ENCODE results near the gene SNX9.
"Not testable (repeated sequence)": the region's sequence is repeated elsewhere in the genome, so short reads cannot be mapped to it uniquely, and the experiment has no call there.

Gene SNX9

DNA sequence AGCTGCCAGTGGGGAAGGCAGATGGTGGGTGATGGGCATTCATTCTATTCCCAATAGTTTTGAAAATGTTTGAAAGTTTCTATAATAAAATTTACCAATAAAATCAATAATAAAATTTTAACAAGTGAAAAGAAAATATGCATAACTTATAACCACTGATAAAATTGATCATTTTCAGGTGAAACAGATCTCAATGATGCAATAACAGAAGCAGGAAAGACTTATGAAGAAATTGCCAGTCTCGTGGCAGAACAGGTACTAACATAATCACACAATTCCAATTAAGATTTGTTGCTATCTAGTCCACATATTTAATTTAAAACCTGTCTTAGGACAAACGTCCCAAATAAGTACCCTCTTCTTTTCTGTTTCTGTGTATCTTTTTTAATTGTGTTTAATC is 112.7 kb downstream of the SNX9 start:
- TF ChIP-seq ZFX (IDR thresholded peaks at IDR 0.05), result no peak
- TF ChIP-seq, protein P1, sequence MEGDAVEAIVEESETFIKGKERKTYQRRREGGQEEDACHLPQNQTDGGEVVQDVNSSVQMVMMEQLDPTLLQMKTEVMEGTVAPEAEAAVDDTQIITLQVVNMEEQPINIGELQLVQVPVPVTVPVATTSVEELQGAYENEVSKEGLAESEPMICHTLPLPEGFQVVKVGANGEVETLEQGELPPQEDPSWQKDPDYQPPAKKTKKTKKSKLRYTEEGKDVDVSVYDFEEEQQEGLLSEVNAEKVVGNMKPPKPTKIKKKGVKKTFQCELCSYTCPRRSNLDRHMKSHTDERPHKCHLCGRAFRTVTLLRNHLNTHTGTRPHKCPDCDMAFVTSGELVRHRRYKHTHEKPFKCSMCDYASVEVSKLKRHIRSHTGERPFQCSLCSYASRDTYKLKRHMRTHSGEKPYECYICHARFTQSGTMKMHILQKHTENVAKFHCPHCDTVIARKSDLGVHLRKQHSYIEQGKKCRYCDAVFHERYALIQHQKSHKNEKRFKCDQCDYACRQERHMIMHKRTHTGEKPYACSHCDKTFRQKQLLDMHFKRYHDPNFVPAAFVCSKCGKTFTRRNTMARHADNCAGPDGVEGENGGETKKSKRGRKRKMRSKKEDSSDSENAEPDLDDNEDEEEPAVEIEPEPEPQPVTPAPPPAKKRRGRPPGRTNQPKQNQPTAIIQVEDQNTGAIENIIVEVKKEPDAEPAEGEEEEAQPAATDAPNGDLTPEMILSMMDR (conservative IDR thresholded peaks at IDR 0.05), result no peak
- H3K27ac ChIP-seq, result no peak overlapping the region

DNA sequence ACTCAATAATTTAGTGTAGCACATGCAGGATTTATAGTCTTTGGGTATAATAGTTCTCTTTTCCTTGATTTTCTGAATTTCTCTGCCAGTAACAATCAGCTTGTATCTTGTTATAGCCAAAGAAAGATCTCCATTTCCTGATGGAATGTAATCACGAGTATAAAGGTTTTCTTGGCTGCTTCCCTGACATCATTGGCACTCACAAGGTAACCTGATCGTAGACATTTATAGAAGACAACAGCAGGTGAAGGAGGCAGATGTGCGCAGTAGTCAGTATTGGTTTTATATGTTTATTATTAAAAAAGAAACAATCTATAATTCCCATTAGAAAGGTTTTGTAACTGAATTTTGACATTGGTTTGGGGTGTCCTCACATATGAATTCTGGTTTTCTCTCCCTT is 114.3 kb downstream of the SNX9 start:
- no peak overlapping the region for H3K27ac ChIP-seq
- TF ChIP-seq ZFX (IDR thresholded peaks at IDR 0.05), result no peak
- TF ChIP-seq, protein P1 (conservative IDR thresholded peaks at IDR 0.05), result no peak

DNA sequence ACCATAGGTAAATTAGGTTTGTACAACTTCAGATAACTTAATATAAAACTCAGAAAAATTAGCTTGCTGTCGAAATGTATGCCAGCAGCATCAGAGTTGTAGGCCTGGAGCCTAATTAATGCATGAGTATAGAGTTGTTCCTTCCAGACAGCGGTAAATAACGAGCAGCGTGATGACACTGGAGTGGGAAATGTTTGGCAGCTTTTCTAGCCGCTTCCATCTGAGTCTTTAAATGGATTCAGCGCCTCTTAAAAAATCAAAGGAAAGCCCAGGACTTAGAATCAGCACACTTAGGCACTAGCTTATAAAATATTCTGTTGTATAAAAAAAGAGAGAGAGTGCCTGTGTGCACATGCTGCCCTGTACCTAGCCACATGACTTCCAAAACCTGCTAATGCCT is 114.9 kb downstream of the SNX9 start:
- H3K27ac ChIP-seq, result no peak overlapping the region
- TF ChIP-seq, protein P1 (conservative IDR thresholded peaks at IDR 0.05), result no peak
- TF ChIP-seq ZFX (IDR thresholded peaks at IDR 0.05), result no peak

DNA sequence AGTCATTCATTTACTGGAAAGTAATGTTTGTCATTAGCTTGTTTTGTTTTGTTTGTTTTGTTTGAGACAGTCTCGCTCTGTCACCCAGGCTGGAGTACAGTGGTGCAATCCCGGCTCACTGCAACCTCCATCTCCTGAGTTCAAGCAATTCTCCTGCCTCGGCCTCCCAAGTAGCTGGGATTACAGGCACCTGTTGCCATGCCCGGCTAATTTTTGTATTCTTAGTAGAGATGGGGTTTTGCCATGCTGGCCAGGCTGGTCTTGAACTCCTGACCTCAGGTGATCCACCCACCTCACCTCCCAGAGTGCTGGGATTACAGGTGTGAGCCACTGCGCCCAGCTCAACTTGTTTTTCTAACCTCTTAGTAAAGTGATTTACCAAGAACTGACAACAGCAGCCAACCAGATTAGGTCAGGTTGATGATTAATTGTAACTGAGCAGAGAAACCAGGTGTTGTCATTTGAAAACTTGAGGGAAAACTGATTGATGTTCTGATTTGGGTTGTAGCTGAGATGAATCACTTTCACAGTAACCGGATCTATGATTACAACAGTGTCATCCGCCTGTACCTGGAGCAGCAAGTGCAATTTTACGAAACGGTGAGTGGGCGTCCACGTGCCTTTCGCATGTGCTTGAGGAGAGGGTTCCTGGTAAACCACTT is 117.5 kb downstream of the SNX9 start:
- not testable (repeated sequence) for H3K27ac ChIP-seq

DNA sequence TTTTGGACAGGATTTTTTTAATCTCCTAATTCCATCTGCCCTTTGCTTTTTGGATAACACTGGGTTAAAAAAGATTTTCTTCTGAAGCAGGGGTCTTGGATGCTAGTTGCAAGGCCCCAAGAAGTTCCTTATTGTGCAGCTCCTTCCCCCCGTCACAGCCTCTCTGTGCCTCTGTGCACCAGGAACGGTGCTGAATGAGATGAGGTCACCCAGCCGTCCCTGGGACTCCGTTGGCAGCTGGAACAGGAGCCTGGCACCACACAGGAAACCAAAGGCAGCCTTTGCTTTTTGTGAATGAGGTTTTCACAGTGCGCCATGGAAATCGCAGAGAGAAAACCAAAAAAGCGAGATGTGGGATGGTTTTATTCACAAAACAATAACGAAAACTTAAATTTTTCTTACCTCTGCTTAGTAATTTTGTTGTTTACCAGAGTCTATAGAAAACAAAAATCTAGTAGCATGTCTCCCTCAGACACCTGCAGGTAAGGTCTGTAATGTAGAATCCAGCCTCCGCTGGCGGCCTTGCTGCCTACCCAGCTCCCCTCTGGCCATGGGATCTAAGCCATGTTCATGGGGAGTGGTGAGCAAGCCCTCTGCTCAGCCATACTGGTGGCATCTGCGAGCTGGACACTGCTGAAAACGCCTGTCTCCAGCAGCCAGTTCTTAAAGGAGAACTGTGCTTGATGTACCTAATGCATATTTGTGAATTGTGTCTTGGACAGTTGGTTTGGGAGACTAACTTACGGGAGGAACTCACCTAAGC is 118.2 kb downstream of the SNX9 start:
- TF ChIP-seq, protein P1 (conservative IDR thresholded peaks at IDR 0.05), result no peak
- no peak for TF ChIP-seq ZFX (IDR thresholded peaks at IDR 0.05)
- no peak overlapping the region for H3K27ac ChIP-seq

DNA sequence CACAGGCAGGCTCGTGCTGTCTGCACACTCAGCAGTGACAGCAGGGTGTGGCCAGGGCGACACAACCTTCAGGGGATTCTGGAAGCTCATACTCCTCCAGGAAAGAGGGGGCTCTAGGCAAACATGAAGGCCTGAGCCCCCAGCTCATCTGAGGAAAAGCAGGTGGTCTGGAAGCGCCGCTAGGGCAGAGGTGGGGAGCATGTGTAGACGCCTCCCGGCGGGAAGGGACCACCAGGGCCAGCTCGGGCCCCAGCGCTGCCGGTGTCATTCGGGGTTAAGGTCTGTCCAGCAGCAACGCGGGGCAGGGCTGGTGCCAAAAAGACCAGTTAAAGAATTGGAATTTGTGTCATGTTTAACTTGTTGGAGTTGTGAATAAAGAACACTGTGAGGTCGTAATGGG is 119.3 kb downstream of the SNX9 start:
- TF ChIP-seq, protein P1 (conservative IDR thresholded peaks at IDR 0.05), result no peak
- no peak for TF ChIP-seq ZFX (IDR thresholded peaks at IDR 0.05)
- H3K27ac ChIP-seq, result no peak overlapping the region

DNA sequence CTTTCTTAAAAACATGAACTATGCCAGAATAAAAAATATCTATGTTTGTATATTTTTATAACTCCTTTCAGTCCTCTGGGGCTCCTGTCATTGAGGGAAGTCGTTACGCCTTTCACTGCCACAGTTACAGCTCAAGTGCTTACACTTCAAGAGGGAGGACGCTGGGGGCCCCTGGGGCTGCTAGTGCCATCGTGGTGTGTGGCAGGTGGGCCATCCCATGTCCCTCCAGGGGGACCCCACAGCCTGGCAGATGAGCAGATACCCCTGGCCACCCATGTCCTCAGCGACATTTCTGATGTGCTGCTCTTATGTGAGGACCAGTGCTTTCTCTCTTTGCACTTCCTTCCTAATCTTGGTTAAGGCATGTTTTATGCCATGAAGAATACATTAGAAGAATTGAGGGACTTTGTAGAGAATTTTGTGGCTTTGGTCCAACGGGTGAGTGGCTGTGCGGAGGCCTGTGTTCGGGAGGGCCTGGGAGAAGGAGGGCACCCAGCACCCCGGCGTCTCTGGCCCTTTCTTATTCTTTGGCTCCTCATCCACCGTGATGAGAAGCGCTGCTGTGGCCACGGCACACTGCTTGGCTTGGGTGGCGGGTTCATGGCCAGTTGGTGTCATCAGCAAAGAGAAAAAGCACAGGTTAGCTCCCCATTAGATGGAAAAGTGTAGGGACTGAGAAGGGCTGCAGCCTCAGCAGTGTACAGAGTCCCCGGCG is 120.4 kb downstream of the SNX9 start:
- TF ChIP-seq, protein P1 (conservative IDR thresholded peaks at IDR 0.05), result no peak
- no peak overlapping the region for H3K27ac ChIP-seq
